PC-3 (cell line): ENCODE measurements around the gene MCTP2. TPM values are rescaled to one million over a fixed set of nuclear protein-coding genes. Genes with fewer than 3 reads are reported as not detected.

ENCODE experiments used
- ATAC-seq: fragments of 200-7000 bp; cut with Tn5 transposase; 2 replicates; pipeline ENCODE4 v1.9.1; 2020; ENCODE audit warnings: mild to moderate bottlenecking, moderate library complexity
- BruUV-seq: library from RNA; stranded (reverse); fragments of 400-500 nt; replicated peaks from 2 replicates; lab custom pipeline; 2021; lab: Mats Ljungman, UMichigan
- CTCF ChIA-PET: fragments of 300-600 bp; sonication (Branson Sonifier 250); formaldehyde crosslinking; loops from one replicate; lab custom pipeline; 2022; ENCODE audit warnings: antibody characterized with exemption; lab: Charles Lee
- POLR2A ChIA-PET: fragments of 300-600 bp; sonication (Branson Sonifier 250); formaldehyde crosslinking; loops from one replicate; lab custom pipeline; 2022; ENCODE audit warnings: antibody characterized with exemption; ENCODE audit not compliant: unreplicated experiment; lab: Charles Lee
- DNase-seq: peaks from one replicate; pipeline ENCODE4 v3.0.0-alpha.2; 2015
- H2AFZ ChIP-seq: fragments of 300-600 bp; sonication (generic); 2 replicates; pipeline ENCODE4 v1.6.0; 2016; ENCODE audit warnings: antibody characterized with exemption, low read length
- H3F3A ChIP-seq: fragments of 300-600 bp; sonication (generic); one replicate; pipeline ENCODE4 v1.6.0; 2017; ENCODE audit warnings: antibody characterized with exemption, low read length, control low read depth, mild to moderate bottlenecking; ENCODE audit not compliant: unreplicated experiment
- H3K27ac ChIP-seq: fragments of 300-600 bp; sonication (generic); 2 replicates; pipeline ENCODE4 v1.5.1; 2016; ENCODE audit warnings: mild to moderate bottlenecking, low read length
- H3K27me3 ChIP-seq: fragments of 300-600 bp; sonication (generic); 2 replicates; pipeline ENCODE4 v1.6.1; 2016; ENCODE audit warnings: low read length, mixed read lengths
- H3K36me3 ChIP-seq: fragments of 300-600 bp; sonication (generic); 2 replicates; pipeline ENCODE4 v1.6.1; 2016; ENCODE audit warnings: low read depth, mixed run types, low read length, mixed read lengths
- H3K4me1 ChIP-seq: fragments of 300-600 bp; sonication (generic); 2 replicates; pipeline ENCODE4 v1.5.1; 2016; ENCODE audit warnings: low read length; ENCODE audit not compliant: insufficient read depth
- H3K4me2 ChIP-seq: fragments of 300-600 bp; sonication (generic); 2 replicates; pipeline ENCODE4 v1.6.0; 2016; ENCODE audit warnings: low read length
- H3K4me3 ChIP-seq: fragments of 300-600 bp; sonication (generic); 2 replicates; pipeline ENCODE4 v1.5.1; 2016; ENCODE audit warnings: mild to moderate bottlenecking, low read length, mixed read lengths
- H3K79me2 ChIP-seq: fragments of 300-600 bp; sonication (generic); 2 replicates; pipeline ENCODE4 v1.6.1; 2017; ENCODE audit warnings: low read length, mixed read lengths
- H3K9ac ChIP-seq: fragments of 300-600 bp; sonication (generic); 2 replicates; pipeline ENCODE4 v1.6.0; 2016; ENCODE audit warnings: mild to moderate bottlenecking, low read length
- H3K9me2 ChIP-seq: fragments of 300-600 bp; sonication (generic); replicated peaks from 2 replicates; pipeline ENCODE4 v1.6.1; 2016; ENCODE audit warnings: mixed run types, low read length, mixed read lengths
- H3K9me3 ChIP-seq: fragments of 300-600 bp; sonication (generic); 2 replicates; pipeline ENCODE4 v1.6.1; 2016; ENCODE audit warnings: low read length, mixed read lengths
- H4K20me1 ChIP-seq: fragments of 300-600 bp; sonication (generic); 2 replicates; pipeline ENCODE4 v1.6.1; 2016; ENCODE audit warnings: low read length, mixed read lengths
- EZH2 ChIP-seq: fragments of 300-600 bp; sonication (generic); IDR thresholded peaks from one replicate; pipeline ENCODE4 v1.6.1; 2017; ENCODE audit warnings: antibody characterized with exemption, mild to moderate bottlenecking, low read length; ENCODE audit not compliant: unreplicated experiment
- EZH2phosphoT487 ChIP-seq: fragments of 300-600 bp; sonication (generic); IDR thresholded peaks from 2 replicates; pipeline ENCODE4 v1.6.1; 2018; ENCODE audit warnings: mild to moderate bottlenecking, antibody characterized with exemption, low read length, borderline replicate concordance
- intact Hi-C: fragments of 100-400 bp; cut with micrococcal nuclease; formaldehyde crosslinking; loops from 2 replicates; pipeline ENCODE4 v1.9.0; 2023
- total RNA-seq: library from RNA; depleted of rRNA; stranded (reverse); fragments of >200 nt; gene quantifications from 2 replicates; pipeline ENCODE4 v1.2.3, GENCODE V29; 2014
- TF ChIP-seq, protein P1 (sequence below): fragments of 300-600 bp; sonication (generic); conservative IDR thresholded peaks from 2 replicates; pipeline ENCODE4 v1.5.1; 2017; ENCODE audit warnings: antibody characterized with exemption, low read depth, mild to moderate bottlenecking, low read length

Gene MCTP2
- total RNA-seq, 1 experiment from 2014 or later, result 6.2 TPM

DNA sequence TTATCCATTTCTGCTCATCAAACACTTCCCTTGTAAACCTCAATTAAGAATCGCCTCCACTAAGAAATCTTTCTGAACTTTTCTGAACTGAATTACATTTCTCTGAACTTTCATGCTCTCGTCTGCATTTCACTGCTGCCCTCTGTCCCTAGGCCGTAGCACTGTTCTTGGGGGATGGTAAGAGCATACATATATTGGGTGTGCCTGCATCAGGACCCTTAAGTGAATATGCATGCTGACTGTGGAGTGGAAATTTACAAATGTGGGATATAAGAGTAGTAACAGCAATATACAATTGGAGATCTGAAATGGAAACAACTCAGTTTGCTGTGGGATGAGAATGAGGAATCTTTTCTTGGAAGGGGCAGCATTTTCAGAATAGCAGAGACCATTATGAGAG, 148.6 kb downstream of the MCTP2 start:
- TF ChIP-seq, protein P1, sequence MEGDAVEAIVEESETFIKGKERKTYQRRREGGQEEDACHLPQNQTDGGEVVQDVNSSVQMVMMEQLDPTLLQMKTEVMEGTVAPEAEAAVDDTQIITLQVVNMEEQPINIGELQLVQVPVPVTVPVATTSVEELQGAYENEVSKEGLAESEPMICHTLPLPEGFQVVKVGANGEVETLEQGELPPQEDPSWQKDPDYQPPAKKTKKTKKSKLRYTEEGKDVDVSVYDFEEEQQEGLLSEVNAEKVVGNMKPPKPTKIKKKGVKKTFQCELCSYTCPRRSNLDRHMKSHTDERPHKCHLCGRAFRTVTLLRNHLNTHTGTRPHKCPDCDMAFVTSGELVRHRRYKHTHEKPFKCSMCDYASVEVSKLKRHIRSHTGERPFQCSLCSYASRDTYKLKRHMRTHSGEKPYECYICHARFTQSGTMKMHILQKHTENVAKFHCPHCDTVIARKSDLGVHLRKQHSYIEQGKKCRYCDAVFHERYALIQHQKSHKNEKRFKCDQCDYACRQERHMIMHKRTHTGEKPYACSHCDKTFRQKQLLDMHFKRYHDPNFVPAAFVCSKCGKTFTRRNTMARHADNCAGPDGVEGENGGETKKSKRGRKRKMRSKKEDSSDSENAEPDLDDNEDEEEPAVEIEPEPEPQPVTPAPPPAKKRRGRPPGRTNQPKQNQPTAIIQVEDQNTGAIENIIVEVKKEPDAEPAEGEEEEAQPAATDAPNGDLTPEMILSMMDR, result no peak
- TF ChIP-seq EZH2phosphoT487, result no peak
- no peak for TF ChIP-seq EZH2
- ATAC-seq (no peak), DNase-seq (no peak)
- no peak overlapping the region for H2AFZ ChIP-seq
- ChIA-PET CTCF (no interaction called here), POLR2A (no interaction called here)
- H3K4me2 ChIP-seq, result no peak overlapping the region
- intact Hi-C loops, result no loop called here
- no peaks in the 10 kb centered on the region for H3K4me1 ChIP-seq
- H3K9ac ChIP-seq, result no peak overlapping the region
- no peaks in the 10 kb centered on the region for H3K27me3 ChIP-seq
- no peaks in the 10 kb centered on the region for H3K36me3 ChIP-seq
- H3F3A ChIP-seq, result no peaks in the 10 kb centered on the region
- no peak overlapping the region for H3K27ac ChIP-seq
- no peaks in the 10 kb centered on the region for H3K9me2 ChIP-seq
- no peaks in the 10 kb centered on the region for H3K79me2 ChIP-seq
- H4K20me1 ChIP-seq, result no peaks in the 10 kb centered on the region
- H3K9me3 ChIP-seq, result no peaks in the 10 kb centered on the region
- H3K4me3 ChIP-seq, result no peak overlapping the region
- no TSS peak for BruUV-seq

DNA sequence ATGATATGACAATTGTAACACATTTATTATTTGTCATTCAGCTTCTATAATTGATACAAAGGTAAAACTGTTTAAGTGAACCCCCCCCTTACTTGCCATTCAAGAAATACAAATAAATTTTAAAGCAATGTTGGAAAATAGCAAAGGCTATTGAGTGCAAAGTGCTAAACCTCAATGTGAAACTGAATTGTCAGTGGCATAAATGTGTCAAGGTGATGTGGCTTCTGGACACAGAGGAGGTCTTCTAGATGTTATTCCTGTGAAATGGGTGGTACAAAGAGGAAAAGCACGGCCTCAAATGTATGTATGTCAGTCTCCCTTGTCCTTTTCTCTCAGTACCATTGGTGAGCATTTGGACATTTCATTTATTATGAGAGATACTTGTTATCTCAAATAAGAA, 149.4 kb downstream of the MCTP2 start:
- Histone ChIP-seq H4K20me1 (no peaks in the 10 kb centered on the region), H3K36me3 (no peaks in the 10 kb centered on the region), H2AFZ (no peak overlapping the region), H3K9ac (no peak overlapping the region), H3K27me3 (no peaks in the 10 kb centered on the region), H3K27ac (no peak overlapping the region), H3K79me2 (no peaks in the 10 kb centered on the region), H3K4me1 (no peaks in the 10 kb centered on the region), H3K9me2 (no peaks in the 10 kb centered on the region), H3F3A (no peaks in the 10 kb centered on the region), H3K4me3 (no peak overlapping the region), H3K4me2 (no peak overlapping the region), H3K9me3 (no peaks in the 10 kb centered on the region)
- CTCF ChIA-PET, result no interaction called here
- TF ChIP-seq, protein P1, result no peak
- TF ChIP-seq EZH2phosphoT487 (no peak), EZH2 (no peak)
- DNase-seq (no peak), ATAC-seq (no peak)
- BruUV-seq, result no TSS peak
- POLR2A ChIA-PET, result no interaction called here
- intact Hi-C loops, result no loop called here

DNA sequence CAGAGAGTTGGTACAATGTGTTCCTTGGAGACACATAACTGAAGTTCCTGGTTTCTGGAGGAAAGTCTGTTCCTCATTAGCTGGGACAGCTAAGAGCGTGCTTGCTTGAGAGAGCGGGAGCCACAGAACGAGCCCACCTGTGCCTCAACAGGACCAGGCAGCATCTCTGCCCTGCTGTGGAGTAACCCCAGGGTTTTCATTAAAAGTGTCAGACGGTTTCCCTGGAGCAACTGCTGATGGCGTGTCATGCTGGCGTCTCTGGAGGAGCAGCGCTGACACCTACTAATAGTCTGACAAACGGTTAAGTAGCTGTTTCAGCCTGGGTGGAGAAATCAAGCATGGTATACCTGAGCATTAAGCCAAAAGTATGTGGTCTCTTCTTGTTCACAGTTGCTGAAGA, 150.0 kb downstream of the MCTP2 start:
- Histone ChIP-seq H3K9ac (no peak overlapping the region), H3K27ac (no peak overlapping the region), H3K79me2 (no peaks in the 10 kb centered on the region), H3K27me3 (no peaks in the 10 kb centered on the region), H3K9me3 (no peaks in the 10 kb centered on the region), H3K4me1 (no peaks in the 10 kb centered on the region), H3F3A (no peaks in the 10 kb centered on the region), H4K20me1 (no peaks in the 10 kb centered on the region), H3K4me3 (no peak overlapping the region), H3K4me2 (no peak overlapping the region), H3K9me2 (no peaks in the 10 kb centered on the region), H3K36me3 (no peaks in the 10 kb centered on the region), H2AFZ (no peak overlapping the region)
- TF ChIP-seq, protein P1, result no peak
- no peak for TF ChIP-seq EZH2
- no peak for TF ChIP-seq EZH2phosphoT487
- no peak for DNase-seq
- intact Hi-C loops, result no loop called here
- CTCF ChIA-PET, result no interaction called here
- ATAC-seq, result no peak
- no TSS peak for BruUV-seq
- POLR2A ChIA-PET, result no interaction called here
